CD4-positive, alpha-beta T cell treated with Interleukin-2 at 100 ng/mL for 4 hours (primary cell): ENCODE measurements around the gene TAOK1.
A peak's percentile ranks its signal among the peaks of the same experiment; 100 is the strongest.

Experiments used
- DNase-seq: peaks from one replicate; pipeline ENCODE4 v3.0.0-alpha.2; 2020; ENCODE audit warnings: low spot score

Gene TAOK1

DNA sequence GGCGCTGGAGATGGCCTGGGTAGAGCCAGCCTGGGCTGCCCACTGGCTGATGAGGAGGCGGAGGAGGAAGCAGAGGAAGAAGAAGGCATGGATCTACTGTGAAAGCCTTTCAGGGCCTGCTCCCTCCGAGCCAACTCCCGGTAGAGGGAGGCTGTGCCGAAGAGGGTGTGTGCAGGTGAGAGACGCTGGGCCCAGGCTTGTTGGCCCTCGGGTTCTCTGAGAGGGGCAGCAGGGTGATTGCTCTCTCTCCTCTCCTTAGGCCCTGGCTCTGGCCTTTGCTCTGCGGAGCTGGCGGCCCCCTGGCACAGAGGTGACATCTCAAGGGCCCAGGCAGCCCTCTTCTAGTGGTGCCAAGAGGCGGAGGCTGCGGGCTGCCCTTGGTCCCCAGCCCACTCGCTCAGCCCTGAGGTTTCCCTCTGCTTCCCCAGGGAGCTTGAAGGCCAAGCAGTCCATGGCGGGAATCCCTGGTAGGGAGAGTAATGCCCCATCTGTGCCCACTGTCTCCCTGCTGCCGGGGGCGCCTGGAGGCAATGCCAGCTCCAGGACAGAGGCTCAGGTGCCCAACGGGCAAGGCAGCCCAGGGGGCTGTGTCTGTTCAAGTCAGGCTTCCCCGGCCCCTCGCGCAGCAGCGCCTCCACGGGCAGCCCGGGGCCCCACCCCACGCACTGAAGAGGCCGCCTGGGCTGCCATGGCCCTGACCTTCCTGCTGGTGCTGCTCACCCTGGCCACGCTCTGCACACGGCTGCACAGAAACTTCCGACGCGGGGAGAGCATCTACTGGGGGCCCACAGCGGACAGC, 181.9 kb downstream of the TAOK1 start:
- DNase-seq: no peak

DNA sequence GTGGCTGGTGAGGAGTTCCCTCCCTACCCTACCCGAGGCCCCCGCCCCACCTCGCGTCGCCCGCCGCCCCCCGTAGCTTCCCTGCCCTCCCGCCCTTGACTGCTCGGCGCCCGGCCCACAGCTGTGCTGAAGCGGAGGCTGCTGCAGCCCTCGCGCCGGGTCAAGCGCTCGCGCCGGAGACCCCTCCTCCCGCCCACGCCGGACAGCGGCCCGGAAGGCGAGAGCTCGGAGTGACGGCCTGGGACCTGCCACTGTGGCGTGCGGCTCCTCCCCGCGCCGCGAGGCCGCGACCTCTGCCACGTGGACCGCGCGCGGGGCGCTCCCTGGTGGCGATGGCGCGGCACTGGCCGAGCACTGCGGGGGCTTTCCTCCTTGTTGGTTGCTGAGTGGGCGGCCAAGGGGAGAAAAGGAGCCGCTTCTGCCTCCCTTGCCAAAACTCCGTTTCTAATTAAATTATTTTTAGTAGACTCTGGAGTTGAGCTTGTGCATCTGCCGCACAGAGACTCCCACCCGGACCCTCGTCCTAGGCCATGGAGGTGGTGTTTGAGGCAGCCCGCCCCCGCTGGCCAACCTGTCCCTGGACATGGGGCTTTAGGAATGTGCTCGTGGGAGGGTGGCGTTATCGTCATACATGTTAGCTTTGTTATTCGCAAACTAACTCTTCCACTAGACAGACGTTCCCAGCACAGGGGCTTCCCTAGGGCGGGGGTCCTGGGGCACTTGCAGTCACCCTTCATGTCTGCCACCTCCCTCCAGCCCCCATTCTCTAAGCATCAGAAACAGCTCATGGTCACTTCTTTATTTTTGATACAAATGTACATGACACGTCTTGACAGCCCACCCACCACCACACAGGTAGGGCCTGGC, 182.8 kb downstream of the TAOK1 start:
- DNase-seq: peak; percentile 40

DNA sequence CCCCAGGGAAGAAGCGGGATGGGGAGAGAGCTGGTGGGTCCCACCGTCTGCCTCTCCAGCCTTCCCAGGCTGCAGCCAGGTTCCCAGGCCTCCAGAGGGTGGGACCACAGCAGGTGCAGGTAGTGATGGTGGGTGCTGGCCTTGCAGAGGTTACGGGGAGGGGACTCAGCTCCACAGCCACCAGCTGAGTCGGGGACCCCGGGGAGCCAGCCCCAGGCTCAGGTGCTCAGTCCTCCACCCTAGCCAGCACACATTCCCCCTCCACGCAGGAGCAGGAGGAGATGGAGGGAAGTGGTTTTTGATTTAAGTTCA, 183.4 kb downstream of the TAOK1 start:
- no peak for DNase-seq

DNA sequence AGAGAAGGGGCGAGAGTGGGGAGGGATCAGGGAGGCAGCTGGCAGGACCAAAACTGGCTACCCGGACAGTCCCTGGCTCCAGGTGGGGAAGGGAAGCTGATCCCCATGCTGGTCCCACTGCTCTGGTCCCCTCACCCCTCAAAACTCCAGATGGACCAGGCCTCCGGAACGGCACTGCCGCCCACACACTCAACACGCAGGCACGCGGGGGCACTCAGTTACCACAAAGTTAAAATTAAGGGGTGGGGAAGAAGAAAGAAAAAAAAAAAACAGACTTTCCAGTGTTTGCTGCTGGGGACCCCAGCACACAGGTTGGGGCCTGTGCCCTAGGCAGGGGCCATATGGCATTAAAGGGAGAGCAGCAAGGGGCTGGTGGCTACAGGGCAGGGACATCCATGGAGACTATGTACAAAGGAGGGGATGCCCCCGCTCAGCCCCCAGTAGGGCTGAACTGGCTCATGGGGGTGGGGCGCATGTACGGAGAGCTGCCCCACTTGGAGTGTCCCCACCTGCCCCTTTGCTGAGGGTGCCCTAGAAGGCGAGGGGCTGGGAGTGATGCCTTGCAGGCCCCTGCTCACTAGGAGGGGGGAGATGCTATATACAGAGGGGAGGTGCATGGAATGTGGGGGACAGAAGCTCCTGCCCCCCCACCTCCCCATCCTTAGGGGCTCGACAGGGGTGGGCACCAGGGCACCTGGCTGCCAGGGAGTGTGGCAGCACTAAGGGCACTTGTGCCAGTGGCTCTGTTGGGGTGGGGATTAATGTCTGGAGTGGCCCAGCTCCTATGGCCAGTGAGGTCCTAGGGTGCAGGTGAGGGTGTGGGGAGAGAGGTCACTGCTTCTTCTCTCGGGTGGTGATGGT, 183.9 kb downstream of the TAOK1 start:
- no peak for DNase-seq

DNA sequence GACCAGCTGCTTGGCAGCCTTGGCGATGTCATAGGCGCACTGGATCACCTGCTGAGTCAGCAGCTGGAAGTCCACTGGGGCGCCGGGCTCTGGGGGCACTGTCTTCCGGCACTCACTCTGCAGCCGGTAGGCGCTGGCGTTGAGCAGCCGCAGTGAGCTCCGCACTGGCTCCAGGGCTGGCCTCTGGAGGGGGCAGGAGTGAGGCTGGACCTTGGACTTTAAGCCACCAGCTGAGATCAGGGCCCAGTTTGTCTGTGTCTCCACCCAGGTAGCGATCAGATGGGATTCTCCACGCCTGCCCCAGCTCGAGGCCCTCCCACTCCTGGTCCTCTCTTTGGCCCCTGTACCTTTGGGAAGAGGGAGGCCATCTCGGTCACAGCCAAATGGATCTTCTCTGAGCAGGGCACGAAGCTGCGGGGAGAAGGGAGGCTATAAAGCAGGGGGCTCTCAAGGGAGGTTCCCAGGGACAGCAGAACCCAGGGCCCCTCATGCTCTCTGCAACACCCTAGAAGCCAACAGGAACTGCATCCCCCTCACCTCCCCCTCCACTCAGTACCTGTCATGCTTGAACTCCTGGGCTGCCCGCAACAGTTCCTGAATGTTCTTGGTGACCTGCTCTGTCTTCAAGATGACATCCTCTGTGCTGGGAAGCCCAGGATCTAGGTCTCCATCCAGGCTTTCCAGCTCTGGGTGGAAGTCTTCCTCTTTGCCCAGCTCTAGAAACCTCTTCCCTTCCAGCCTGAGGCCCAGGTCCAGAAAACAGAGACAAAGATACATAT, 184.8 kb downstream of the TAOK1 start:
- no peak for DNase-seq

DNA sequence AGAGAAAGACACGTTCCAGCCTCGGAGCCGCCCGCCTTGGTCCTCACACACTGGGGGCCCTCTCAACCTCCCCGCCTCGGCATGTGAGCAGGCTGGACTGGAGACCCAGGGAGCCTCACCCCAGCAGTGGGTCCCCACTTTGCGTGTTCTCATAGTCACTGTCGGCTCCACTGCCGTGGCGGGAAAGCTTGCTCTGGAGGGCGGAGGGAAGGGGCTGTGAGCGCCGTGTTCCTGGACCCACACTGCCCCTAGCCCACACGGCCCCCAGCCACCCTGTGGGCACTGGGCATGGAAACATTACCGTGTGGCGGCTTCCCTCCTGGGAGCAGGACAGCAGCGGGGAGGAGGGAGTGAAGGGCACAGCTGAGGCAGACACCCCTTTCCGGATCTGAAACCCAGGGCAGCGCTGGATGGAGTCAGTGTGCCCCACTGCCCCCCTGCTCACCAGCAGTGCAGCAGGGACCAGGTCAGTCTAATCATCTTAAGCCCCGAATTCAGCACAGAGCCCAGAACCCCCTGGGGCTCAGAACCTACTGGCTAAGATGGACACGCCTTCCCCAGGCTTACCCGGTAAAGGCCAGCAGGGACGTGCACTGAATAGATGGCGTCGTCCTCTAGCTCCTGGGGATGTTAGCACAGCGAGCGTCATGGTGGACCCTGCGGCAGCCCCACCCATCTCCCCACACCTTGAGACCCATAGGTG, 185.5 kb downstream of the TAOK1 start:
- DNase-seq: no peak

DNA sequence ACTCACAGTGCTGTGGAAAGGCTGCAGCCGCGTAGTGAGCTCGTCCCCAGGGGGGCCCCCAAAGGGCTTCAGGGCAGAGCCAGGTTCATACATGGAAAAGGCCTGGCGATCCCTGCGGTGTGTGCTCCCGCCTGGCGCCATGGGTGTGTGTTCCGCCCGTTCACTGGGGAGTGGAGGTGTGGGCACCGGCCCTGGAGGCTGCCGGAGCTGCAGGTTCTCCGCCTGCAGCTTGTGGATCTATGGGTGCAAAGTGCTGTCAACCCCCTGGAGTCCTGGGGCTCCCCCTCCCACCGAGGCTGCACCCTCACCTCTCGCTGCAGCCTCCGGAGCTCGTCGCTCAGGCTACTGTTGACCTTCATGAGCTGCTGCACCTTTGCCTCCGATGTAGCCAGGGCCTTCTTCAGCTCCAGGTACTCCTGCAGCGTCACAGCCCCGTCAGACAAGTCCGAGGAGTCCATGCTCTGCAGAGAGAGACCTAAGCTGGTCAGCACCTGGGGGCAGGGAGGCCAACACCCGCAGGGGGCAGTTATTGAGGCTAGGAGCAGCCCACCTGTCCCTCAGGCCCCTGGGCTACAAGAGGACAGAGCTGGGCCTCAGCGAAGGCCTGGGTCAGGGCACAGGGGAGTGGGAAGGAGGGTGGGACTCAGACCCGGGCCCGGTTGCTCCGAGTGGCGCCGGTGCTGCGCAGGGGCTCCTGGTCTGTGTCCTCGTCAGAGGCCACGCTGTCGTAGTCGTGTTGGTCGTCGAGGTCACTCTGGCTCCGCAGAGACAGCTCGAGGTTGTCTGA, 186.2 kb downstream of the TAOK1 start:
- no peak for DNase-seq

DNA sequence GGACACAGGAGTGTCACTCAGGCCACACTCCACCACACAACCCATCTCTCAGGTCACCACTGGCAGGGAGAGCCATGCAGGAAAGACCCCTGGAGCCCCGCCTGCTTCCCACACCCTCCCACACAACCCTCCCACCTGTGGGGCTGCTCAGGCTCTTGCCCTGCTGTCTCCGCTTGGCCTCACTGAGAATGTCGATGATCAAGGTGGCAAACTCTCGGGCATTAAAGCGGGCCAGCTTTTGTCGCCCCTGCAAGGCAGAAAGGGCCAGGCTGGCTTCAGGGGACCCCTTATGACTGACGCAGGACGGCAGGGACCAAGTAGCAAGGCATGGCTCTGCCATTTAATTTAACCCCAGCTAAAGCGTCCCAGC, 186.8 kb downstream of the TAOK1 start:
- no peak for DNase-seq

DNA sequence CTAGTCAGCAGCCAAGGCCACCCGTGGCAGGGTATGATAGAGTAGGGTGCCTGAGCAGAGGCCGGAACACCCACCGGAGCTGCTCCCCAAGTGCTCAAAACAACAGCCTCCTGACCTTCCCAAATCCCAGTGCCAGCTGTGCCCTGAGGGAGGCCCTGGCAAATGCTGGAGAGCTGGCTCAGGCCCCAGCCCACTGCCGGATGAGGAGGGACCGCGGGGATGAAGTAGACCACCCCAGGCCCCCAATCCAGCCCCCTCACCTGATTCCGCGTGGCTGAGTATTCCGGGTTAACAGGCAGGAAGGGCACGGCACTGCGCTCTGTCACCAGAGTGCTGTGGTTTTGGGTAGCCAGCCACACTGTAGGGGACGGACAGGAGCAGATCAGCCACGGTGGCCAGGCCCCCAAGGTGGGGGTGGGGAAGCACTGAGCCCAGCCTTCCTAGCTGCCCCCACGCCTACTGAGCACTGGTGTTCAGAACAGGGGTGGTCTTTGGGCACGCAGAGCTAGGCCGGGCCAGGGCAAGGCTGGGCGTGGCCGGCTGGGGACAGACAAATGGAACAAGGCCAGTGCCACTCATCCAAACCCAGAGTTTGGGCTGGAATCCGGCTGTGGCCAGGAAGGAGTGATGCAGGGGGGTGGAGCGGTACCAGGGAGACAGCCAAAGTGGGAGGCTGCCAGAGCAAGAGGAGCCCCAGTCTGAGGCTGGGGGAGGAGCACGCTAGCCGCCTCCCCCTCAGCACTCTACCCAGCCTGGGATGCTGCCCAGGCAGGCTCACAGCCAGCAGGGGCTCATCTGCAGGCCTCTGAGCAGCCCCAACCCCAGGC, 187.4 kb downstream of the TAOK1 start:
- DNase-seq: no peak

DNA sequence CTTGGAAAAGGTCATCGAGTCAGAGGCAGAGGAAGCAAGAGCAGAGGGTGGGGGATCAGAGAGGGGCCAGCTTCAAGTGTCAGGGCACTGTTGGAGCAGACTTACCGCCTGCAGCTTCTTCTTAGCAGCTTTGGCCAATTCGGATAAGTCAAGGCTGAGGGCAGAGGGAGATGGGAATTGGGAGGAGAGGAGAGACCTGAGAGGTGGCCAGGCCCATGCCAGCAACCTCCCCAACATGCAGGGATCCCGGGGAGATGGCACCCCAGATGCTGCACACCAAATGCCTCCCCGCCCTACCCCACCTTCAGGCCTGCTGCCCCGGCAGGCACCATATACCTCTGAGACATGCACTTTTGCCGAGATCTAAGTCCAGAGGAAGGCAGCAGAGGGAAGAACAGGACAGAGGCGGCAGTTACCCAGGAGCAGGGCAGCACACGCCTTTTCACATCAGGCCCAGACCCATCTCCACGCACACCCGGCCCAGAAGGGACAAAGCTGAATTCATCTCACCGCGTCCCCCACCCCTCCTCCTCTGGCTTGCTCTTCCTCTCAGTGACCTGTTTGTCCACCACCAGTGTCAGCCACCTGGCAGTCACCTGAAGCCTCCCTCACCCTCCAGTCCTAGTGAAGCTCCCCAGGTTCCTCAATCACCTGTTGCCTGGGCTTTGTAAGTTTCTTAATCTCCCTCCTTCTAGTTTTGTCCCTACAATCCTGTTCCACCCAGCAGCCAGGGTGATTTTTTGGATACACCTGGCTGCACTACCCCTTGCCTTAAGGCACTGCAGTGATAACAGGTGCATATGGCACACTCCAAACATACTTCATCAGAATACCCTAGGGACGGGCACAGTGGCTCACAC, 188.7 kb downstream of the TAOK1 start:
- no peak for DNase-seq

DNA sequence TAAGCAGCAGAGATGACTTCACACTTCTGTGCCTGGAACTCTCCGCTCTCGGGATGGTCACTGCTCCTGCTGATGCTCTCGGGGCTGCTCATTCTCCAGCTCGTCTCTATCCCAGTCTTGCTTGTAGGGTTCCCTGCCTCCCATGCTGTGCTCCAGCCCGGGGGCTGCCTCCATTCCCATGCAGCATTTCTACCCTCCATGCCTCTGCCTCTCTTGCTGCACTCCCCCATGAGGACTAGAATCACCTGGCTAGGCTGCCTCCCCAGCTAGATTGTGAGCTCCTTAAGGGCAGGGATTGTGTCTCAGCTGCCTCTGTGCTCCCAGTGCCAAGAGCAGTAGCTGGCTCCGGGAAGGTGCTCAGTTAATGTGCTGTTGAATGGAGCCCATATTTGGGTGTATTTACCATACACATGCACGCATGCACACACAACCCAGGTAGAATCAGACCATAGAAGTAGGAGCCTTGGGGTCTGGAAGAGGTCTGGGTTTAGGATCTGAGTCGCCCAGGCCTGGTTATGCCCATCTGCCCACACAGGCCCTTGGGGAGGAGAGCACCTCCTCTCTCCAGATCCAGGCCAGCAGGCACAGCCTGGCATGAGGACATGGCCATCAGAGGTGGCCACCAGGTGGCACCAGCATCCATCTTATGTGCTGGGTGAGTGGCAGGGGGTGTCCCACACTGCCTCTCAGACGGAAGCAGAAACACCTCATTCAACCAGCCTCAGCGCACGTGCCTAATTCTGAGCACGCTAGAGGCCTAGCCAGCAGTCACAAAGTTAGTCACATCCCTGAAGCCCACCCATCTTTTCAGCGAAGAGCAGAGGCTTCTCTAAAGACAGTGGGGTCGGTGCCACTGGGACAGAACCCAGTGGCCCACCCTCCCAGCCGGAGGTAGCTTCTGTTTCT, 190.0 kb downstream of the TAOK1 start:
- DNase-seq: peak; percentile 92

DNA sequence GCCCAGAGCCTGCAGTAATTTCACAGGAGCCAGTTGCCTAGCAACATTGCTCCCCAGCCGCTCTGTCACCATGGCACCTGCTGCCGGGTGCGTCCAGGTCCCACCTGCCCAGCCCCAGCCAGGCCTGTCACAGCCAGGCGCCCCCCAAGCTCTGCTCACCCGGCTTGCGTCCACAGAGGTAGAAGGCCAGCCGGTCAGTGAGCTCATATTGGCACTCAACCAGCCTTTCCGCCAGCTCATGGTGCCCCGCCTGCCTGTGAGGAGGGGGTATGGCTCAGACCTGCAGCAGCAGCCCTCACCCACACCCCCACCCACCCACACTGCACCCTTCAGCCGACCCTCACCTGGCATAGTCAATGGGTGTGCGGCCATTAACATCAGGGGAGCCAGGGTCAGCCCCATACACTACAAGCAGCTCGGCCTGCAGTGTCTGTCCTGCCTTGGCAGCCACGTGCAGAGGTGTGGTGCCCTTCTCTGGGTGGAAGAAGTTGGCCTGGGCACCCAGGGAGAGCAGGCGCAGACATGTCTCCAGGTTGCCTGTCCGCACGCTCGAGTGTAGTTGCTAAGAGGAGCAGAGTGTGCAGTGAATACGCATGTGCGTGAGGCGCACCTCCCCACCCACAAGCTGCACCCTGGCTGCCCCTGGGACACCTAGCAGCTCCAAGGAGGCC, 191.6 kb downstream of the TAOK1 start:
- no peak for DNase-seq

DNA sequence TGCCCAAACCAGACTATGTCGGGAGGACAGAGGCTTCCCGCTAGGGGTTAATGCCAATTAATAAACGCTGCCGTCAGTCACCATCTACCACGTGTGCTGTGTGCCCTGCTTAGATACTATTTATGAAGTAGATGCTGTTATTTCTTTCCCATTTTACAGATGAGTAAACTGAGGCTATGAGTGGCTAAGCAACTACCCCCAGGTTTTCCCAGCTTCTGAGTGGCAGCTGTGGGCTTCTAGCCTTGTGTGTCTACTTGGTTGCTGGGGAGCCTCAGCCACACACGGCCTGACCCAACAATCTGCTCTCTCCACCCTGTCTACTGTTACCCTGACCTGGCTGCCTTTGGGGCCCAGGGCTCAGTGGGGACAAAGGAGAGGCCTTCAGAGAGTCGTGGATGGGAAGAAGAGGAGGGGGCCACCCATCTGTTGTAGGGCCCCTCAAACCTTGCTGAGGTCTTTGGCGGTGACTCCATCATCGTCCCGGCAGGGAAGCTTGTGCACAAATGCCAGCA, 192.1 kb downstream of the TAOK1 start:
- no peak for DNase-seq

DNA sequence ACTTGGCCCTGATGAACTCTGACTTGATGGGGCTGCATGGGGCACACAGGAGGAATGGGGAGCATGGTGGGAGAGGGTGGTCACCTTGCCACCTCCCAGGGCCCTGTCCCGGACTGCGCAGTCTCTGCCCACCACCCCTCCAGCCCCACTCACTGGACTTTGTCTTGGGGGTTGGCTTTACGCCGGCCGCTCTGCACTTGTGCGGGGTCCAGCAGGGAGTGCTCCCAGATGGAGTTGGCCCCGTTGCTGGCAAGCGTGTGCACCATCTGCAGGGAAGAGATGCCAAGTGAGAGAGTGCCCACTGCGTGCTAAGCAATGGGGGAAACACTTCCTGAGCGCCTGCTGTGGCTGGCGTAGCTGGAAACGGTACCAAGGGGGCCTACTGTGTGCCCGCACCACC, 192.6 kb downstream of the TAOK1 start:
- DNase-seq: no peak

DNA sequence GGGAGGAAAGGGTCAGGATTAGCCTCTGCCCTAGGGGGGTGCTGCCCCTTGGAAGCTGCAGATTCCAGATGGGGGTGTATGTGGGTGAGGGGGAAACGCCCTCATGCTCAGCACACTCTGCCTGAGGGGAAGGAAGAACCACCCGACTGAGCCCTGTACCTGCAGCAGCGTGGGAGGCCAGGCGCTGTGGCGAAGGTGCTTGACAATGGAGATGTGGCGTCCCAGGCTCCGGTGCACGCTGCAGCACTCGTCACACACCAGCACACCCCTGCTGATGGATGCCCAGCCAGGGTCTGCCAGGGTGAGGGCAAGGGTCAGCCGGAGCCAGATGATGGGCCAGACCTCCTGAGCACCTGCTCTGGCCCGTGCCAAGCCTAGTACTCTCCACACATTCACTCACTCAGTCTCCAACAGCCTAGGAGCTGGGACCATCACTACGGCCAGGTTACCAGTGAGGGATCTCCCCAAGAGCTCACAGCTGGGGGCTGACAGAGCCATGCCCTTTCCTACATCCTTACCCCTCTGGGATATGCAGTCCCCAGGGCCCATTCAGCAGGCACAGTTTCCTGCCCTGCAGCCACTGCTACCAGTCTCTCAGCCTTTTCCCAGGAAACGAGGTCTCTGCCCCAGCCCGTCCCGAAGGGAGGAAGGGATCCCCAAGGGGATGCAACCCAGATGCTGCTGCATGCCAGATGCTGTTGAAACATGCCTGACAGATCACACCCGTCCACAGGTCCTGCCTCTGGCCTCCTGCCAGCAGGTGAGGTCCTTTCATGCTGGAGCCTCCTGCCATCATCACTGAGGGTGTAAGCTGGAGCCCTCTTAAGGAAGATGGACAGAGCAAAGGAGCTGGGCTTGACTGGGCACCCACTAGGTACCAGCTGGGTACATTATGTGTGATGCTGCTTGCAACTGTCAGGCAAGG, 193.4 kb downstream of the TAOK1 start:
- no peak for DNase-seq
